Colon (tissue), 2 donors: Measurements from ENCODE around the gene EXOC3.
"Not testable (repeated sequence)": the region's sequence is repeated elsewhere in the genome, so short reads cannot be mapped to it uniquely, and the experiment has no call there.

Experiments used
- FAIRE-seq: peaks from 2 replicates; lab custom pipeline; 2012; peaks lifted over from hg19 to GRCh38; lab: Jason Lieb, UNC
- donor health status: control.
- donor health status: control.

EXOC3 gene

GRCh38 chr5:474232-474839 lies 31.4 kb downstream of the EXOC3 start:
- not testable (repeated sequence) for FAIRE-seq

GRCh38 chr5:474840-475661 lies 32.1 kb downstream of the EXOC3 start:
- no peak for FAIRE-seq

GRCh38 chr5:475704-476101 lies 32.7 kb downstream of the EXOC3 start:
- FAIRE-seq, result no peak

GRCh38 chr5:476102-476813 lies 33.3 kb downstream of the EXOC3 start:
- FAIRE-seq, result no peak

GRCh38 chr5:476814-477175 lies 33.8 kb downstream of the EXOC3 start:
- no peak for FAIRE-seq

- FAIRE-seq, result no peak
These were observed 34.3 kb downstream of the EXOC3 start for GRCh38 chr5:477247-477646.

- no peak for FAIRE-seq
These were observed 34.9 kb downstream of the EXOC3 start for GRCh38 chr5:477871-478270.

GRCh38 chr5:478369-478981 lies 35.5 kb downstream of the EXOC3 start:
- no peak for FAIRE-seq

- FAIRE-seq, result no peak
These were observed 36.1 kb downstream of the EXOC3 start for GRCh38 chr5:478982-479535.

- no peak for FAIRE-seq
These were observed 36.8 kb downstream of the EXOC3 start for GRCh38 chr5:479566-480319.

- no peak for FAIRE-seq
These were observed 38.4 kb downstream of the EXOC3 start for GRCh38 chr5:481347-481746.

GRCh38 chr5:482021-482420 lies 39.0 kb downstream of the EXOC3 start:
- no peak for FAIRE-seq

- FAIRE-seq, result no peak
These were observed 39.5 kb downstream of the EXOC3 start for GRCh38 chr5:482506-482905.

GRCh38 chr5:483011-483410 lies 40.0 kb downstream of the EXOC3 start:
- no peak for FAIRE-seq

GRCh38 chr5:483434-484140 lies 40.6 kb downstream of the EXOC3 start:
- FAIRE-seq, result no peak

- FAIRE-seq, result no peak
These were observed 41.6 kb downstream of the EXOC3 start for GRCh38 chr5:484556-484955.

GRCh38 chr5:485113-485945 lies 42.4 kb downstream of the EXOC3 start:
- FAIRE-seq, result no peak

- FAIRE-seq, result no peak
These were observed 43.0 kb downstream of the EXOC3 start for GRCh38 chr5:485946-486491.

- not testable (repeated sequence) for FAIRE-seq
These were observed 43.6 kb downstream of the EXOC3 start for GRCh38 chr5:486597-486996.

- no peak for FAIRE-seq
These were observed 45.3 kb downstream of the EXOC3 start for GRCh38 chr5:488241-488640.
